NK-92 treated with Interleukin-12 subunit alpha and Interleukin-12 subunit beta, amount 100 ng/mL, for 24 hours (cell line): ENCODE data around the gene FMN1.
"Not testable (repeated sequence)": the region's sequence is repeated elsewhere in the genome, so short reads cannot be mapped to it uniquely, and the experiment has no call there.

Experiments used
- DNase-seq: peaks from one replicate; lab custom pipeline; 2025; lab: John Stamatoyannopoulos, UW

FMN1 gene

DNA sequence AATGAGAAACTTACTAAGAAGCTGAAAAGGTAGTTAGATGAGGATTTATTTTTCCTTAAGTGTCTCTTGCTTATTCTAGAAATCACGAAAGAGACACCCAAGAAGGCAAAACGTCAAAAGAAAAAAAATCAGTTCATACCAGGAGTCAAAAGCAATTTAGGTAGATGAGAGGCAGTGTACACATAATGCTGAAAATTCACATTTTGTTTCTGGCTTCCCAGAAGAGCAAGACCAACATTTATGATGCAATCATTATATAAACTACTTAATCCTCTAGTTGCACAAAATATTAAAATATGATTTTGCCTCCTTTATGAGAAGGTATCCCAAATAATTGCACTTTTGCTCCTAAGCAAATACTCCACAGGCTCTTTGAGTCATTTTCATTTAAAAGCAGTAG, 228.0 kb downstream of the FMN1 start:
- no peak for DNase-seq

DNA sequence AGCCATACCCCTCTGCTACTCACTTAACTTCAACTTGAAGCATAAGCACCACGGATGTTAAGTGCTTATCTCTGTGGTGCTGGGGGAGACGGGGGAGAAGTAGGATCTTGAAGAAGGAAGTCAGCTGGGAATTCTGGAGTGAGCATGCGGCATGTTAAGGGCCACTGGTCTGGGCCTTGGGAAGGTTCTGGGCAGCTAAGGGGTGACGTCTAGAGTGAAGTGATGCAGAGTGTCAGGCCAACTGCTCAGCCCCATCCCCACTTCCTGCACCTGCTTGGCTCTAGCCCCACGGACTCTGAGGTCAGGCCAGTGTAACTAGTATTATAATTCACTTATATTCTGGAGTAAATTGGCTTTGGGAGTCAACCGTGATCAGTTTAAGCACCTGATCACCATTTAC, 228.6 kb downstream of the FMN1 start:
- no peak for DNase-seq

DNA sequence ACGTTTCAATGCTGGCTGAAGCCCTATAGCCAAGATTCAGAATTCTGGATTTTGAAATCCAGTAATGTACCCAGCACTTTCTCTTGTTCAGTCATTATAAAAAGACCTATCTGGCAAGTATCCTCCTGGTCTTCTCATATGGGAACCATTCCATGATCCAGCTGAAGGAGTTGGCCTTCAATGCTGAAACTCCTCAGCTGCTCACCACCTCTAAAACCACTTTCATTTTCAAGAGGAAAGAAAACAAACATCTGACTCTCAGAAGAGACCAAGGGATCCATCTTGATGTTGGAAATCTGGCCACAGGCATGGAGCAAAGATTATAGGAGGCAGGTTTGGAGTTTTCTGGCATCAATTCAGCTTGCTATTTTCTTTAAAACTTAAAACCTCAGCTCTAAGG, 235.4 kb downstream of the FMN1 start:
- DNase-seq = no peak

DNA sequence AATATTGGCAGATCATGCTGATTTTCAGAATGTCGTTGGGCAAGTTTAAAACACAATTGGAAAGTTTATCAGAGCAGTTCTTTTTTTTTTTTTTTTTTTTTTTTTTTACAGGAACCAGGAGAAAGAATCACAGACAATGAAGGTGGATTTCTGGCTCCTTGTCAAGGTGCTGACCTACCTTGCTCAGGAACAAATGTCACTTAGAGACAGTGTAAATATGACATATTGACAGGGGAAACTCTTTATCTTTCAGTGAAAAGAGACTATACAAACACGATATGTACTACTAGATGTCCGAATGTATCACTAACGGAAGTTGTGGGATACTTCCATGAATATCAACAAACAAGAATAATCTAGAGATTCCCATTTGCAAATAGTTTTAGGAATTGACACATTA, 237.3 kb downstream of the FMN1 start:
- DNase-seq = no peak

DNA sequence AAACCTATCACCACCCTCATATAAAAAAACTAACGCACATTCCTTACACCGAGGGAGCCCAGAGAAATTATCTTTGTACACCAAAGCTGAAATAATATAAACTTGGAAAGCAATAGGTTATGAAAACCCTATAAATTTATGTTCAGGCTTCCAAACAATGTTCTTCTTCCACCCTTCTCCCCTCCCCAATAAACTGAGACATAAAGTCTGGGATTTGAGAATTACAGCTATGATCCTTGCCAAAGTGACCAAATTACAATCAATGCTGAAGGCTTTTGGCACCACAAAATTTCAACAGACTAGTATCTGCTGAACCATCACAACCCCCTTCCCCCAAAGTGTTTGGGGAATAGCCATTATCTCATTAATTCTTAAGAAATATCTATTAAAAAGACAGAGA, 237.8 kb downstream of the FMN1 start:
- DNase-seq = no peak

DNA sequence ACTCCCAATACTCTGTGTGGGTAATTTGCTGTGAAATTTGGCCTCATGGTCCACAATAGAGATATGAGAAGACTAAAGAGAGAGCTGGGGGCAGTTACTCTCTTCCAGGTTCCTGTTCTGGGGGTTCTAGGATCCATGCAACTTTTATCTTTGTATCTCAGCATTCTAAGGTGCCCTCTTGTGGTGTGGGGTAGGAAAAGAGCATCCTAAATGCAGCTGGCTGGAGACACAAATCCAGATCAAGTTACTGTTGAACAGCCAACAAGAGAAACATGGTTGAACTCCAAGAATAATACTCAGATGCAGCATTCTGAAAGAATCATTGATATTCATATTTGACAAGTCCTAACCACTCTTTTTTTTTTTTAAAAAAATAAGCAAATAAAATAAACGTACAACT, 238.5 kb downstream of the FMN1 start:
- DNase-seq = no peak

DNA sequence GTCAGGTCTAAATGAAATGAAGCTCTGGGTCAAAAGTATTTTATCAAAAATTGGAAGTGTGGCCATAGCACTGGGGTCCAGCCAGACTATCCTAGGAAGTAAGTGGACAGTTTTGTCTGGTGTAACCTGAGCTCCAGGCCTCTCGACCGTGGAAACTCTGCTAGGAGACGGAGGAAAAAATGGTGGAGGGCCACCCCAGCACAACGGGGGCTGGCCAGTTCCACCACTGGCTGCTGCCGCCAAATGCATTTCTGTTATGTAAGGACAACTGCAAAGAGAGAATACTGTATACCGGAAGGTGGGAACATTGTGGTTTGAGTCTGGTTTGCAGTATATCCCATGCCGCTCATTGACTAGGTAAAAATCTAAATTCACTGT, 241.0 kb downstream of the FMN1 start:
- no peak for DNase-seq

DNA sequence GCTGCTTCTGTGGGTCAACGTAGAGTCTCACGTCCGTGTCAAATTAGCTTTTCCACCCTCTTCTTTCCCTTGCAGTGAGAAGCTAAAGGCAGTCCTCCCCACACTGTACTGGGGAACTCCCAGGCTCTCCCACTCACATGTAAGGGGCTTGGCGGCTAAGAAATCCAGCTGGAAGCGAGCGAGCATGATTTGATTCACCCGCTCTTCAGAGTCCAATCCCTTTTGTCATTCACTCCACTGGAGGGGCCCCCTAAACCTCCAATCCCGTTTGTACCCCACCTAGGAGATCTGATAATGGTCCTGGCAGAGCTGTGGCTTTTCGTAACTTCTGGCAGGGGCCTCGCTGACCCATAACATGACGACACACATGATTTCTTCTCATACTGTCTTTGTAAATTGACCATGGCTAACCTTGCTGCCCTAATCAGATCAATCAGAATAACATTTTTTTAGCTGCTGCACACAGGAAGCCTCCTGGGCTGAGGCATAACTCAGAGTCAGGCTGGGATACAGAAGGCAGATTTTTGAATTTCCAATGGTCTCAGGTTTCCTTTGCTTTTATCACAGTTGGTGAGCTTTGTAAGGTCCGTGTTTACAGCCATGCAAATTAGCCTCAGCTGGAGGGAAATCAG, 241.5 kb downstream of the FMN1 start:
- DNase-seq = no peak

DNA sequence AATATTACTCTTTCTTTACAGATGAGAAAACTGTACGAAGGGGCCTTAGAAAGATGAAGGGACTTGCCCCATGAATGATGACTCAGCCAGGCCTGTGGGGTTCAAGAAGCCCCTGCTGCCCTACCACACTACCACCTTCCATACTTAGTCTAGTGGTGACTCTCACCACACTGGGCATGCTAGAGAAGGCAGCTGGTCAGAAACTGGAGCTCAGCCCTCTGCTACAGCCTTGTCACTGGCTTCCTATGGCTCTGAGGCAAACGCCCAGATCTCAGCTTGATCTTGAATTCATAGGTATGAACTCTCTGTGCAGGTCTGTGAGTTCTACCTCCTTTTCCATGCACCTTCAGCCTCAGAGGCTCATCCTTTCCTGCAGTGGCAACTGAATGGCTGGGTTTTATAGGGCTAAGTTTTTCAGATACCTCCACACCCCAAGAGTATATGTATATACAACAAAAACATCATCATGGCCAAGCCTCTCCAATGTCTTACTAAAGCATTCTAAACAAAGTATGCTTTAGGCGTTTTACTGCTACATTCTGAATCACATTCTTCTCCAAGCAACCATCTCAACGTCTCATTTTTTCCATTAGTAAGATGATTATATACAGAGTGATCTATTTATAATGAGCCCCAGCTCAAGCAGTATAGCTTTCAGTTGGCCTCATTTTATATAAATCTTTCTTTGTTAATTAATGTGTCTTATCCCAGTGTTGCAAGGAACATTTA, 242.6 kb downstream of the FMN1 start:
- DNase-seq = no peak

DNA sequence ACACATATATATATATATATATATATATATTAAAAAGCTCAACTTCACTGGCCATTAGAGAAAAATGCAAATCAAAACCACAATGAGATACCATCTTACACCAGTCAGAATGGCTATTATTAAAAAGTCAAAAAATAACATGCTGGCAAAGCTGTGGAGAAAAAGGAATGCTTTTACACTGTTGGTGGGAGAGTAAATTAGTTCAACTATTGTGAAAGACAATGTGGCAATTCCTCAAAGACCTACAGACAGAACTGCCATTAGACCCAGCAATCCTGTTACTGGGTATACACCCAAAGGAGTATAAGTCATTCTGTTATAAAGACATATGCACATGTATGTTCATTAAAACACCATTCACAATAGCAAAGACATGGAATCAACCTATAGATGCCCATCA, 244.5 kb downstream of the FMN1 start:
- DNase-seq = not testable (repeated sequence)

DNA sequence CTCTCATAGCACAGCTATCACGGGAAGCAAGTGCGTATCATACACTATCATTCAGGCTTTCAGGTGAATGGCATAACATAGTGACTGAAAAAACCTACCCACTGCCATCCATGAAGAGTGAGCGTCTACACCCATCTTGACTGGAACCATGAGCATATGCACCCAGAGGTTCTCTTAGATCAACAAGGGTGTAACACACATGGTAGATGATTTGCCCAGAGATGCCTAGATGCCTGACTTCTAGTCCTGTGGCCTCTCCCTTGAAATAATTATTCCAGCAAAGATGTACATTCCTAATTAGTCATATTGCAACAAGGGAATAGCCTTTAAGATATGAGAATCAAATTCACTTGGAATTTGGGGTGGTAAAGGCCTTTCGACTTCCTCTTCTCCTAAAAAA, 248.3 kb downstream of the FMN1 start:
- no peak for DNase-seq

DNA sequence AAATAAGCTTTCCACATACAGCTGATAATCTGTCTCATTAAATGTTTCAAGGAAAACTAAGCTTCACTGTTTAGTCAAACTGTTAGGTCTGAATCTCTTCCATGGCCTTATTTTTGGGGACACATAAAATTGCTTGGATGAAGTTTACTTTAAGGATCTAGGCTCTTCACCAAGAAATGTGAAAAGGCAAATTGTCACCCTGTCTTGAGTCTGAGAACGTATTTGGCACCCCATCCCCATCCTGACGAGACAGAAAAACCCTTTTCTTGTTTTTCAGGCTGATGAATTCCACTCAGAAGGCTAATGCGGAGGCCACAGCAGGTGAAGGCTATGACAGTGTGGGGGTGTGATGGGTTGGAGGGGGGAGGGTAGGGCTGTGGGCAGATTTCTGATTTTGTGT, 250.1 kb downstream of the FMN1 start:
- no peak for DNase-seq

DNA sequence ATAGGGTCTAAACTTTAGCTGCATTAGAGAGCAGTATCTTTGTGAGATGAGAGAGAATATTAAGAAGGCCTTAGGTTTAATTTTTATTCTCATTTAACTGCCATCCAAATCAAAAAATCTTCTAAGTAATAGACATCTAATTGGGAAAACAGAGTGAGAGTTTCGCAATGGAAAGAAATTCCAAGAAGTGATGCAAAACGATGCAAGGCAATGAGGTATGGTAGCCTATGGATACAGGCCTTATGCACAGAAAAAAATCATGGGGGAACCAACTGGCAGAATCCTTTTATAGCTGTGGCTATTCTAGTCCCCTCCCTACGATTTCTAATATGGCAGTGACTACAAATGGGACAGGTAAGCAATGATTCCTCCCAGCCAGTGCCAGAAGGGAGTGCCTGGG, 250.8 kb downstream of the FMN1 start:
- no peak for DNase-seq

DNA sequence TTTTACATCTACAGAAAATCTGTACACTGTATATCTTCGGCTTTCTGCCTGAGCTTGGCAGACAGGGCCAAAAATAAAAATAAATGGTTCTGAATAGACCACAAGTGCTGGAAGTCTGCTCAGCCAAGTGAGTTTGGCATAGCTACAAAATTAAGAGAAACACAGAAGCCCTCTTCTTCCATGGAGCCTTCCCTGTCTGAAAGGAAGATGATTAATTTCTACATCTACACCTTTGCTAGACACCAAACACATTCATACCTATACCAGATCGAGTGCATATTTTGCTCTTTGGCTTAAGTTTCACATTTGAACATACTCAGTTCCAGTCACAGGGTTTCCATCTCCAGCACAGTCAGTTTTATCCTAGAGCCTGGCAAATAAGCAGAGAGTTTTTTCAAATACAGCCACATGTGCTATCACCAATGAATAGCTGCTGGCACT, 252.1 kb downstream of the FMN1 start:
- DNase-seq = no peak

DNA sequence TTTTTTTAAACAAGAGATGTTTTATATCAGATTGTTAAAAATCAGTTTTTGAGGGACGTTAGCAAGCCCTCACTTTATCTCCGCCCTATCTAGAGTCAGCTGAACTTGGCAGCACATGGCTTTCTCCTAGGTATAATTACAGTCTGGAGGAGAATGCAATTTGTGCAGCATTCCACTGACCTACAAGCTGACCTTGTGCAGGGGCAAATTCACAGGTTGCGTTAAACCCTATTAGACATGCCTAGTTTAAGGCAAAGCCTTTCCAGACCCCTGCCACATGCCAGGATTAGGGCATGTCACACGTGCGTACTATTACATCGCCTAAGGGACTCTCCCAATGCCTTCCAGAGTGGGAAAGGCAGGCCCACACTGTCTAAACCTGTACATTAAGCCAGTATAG, 252.7 kb downstream of the FMN1 start:
- DNase-seq = no peak

DNA sequence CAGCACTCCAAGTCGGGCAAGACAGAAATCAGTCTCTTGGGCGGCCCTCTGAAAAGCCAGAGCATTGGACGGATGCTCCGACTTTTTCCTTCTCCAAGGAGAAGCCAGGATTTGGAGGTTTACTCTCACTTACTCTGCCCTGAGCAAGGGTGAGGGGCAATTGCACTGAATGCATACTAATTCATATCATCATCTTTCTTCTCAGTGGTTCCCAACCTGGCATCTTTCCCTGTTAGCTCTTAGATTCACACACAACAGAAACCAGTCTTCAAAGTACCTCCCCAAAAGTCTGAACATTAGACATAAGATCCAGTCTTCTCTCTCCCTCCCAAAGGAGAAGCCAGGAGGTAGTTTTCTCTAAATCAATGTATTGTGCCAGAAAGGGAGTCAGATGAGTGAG, 257.5 kb downstream of the FMN1 start:
- no peak for DNase-seq

DNA sequence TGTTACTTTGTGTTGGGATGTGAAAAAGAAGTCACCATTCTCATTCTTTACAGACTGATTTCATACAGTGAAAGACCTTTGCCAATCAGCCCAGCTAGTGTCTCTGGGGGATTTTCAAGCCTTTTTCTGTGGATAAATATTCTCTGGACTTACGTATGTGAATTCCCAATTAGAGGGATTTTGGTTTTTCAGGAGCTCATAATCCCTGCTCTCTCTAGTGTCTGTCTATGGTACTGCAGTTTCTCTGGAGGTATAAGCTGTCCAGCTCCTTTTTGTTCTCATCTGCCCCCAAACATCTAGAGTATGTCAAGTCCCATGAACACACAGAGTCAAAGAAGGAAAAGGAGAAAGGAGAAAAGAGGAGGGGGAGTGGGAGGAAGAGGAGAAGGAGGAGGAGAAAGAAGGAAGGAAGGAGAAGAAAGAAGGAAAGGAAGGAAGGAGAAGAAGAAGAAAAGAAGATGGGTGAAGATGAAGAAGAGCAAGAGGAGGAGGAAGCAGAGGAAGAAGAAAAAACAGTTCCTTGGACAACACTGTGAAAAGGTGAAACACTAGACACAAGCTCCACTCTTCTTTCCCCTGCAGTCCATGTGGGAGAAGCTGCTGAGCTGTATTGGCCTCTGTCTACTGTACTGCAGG, 258.1 kb downstream of the FMN1 start:
- no peak for DNase-seq

DNA sequence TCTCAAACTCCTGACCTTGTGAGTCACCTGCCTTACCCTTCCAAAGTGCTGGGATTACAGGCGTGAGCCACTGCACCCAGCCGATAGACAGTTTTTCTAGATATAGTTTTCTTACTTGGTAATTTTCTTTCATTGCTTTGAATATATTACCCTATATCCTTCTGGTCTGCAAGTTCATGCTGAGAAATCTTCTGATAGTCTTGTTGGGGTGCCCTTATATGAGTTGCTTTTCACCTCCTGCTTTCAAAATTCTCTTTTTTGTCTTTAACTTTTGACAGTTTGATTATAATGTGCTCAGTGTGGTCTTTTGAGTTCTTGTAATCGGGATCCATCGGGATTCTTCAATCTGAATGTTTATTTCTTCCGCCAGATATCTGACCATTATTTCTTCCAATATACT, 259.4 kb downstream of the FMN1 start:
- DNase-seq = no peak

DNA sequence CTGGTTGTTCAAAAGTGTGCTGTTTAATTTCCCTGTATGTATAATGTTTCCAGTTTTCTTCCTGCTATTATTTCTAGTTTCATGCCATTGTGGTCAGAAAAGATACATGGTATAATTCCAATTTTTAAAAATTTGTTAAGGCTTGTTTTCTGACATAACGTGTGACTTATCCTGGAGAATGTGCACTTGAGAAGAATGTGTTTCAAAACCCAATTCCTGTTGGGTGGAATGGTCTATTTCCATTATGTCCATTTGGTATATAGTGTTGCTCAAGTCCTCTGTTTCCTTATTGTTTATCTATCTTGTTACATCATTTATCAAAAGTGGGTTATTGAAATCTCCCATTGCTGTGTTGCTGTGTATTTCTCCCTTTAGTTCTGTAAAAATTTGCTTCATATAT, 261.3 kb downstream of the FMN1 start:
- DNase-seq = no peak

DNA sequence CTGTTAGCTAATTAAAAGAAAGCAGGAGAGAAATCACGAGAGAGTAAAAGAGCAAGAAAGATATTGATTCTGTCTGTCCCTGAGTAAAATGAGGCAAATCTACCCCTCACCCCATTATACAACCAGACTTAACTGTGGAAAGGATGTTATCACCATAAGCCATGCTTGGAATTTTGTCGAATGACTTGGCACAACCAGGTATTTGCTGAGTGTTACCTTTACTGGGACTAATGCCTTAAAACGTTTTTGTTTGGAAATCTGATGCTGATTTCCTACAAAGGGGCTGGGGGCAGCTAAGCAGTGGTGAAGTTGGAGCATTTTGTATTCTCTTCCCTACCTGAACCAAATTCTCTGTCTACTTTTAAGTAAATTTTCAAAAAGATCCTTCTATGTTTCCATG, 265.6 kb downstream of the FMN1 start:
- no peak for DNase-seq

DNA sequence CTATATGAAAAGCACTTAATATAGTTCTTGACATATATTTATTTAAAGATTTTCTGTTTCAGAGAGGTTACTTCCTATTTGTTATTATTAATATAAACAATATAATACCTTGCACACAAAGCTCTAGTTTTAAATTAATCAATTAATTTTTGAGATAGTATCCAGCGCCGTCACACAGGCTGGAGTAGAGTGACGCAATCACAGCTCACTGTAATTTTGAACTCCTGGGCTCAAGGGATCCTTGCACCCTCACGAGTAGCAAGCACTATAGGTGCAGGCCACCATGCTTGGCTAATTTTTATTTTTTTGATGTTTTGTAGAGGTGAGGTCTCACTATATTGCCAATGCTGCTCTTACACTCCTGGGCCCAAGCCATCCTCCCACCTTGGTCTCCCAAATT, 267.4 kb downstream of the FMN1 start:
- no peak for DNase-seq

DNA sequence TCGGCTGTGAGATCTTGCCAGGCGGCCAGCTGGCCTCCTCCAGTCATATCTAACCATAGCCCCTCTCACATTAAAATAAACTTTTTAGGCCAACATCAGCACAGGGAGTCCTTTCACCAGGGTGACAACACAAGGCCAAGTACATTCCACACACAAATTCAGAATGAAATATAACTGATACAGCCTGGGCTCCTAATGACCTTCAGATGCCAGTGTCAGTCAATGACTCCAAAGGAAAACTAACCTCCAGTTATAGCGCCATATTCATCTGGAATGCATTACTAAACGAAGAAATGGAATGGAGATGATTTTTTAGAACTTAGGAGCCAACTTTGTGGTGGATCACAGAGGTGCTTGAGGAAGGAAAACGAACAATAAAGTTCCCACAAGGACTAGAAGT, 271.3 kb downstream of the FMN1 start:
- no peak for DNase-seq

DNA sequence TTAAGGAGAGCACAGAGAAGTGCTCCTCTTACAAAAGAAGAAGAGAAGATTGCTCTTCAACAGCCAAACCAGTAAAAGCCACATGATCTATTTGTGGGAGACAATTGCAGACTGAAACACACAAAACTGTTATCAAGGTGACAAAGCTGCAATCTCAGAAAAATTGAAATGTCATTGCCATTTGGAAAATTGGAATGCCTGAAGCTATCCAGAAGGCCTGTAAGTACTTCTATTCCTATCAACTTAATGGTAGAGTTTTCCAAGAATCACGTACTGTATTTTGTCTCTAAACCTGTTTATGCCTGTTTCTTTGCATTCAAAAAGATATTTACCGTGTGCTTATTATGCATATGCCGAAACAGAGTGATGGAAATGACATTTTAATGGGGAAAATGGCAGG, 272.0 kb downstream of the FMN1 start:
- no peak for DNase-seq
